HG02943 (cell line): ENCODE results near the gene NOVA1.

Experiments
- ATAC-seq: cut with Tn5 transposase; IDR thresholded peaks from one replicate; pipeline ENCODE4 v1.9.1; 2021; ENCODE audit warnings: mild to moderate bottlenecking, low read depth, moderate library complexity; ENCODE audit not compliant: unreplicated experiment

NOVA1 gene

GRCh38 chr14:26594148-26594547, 3.7 kb downstream of the NOVA1 start:
- no peak for ATAC-seq

DNA sequence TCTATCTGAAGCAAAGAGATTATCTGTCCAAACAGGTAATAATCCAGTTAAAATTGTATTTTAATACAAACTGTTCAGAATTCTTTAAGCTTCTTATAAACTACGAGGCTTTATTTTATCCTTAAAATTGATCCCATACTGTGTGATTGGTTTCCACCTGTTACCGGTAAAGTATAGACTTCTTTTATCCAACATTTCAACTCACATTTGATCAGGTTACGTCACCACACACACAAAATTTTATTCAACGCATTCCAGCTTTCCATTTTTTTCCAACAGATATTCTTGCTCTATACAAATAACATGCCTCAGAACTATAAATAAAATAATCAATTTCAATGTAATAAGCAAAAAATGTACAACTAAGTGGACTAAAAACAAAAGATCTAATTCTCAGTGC, 4.5 kb downstream of the NOVA1 start:
- no peak for ATAC-seq

DNA sequence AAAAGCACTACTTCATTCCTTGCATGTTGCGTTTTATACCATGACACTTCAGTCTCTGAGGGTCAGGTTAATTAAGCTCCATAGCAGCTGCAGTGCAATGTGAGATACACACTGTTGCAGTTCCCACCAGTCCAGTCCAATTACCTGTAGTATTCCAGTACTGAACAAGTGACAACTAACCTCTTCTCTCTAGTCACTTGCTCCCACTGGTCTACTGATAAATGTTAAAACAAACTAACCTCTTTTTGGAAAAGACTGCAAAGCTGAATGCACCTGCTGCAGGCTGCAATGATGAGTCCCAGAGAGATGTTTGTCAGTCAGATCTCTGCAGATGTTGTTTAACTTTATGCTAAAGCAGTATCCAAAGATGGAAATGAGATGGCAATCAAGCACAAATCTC, 7.9 kb downstream of the NOVA1 start:
- no peak for ATAC-seq

- no peak for ATAC-seq
Observed at GRCh38 chr14:26577711-26578110, 20.1 kb downstream of the NOVA1 start.

DNA sequence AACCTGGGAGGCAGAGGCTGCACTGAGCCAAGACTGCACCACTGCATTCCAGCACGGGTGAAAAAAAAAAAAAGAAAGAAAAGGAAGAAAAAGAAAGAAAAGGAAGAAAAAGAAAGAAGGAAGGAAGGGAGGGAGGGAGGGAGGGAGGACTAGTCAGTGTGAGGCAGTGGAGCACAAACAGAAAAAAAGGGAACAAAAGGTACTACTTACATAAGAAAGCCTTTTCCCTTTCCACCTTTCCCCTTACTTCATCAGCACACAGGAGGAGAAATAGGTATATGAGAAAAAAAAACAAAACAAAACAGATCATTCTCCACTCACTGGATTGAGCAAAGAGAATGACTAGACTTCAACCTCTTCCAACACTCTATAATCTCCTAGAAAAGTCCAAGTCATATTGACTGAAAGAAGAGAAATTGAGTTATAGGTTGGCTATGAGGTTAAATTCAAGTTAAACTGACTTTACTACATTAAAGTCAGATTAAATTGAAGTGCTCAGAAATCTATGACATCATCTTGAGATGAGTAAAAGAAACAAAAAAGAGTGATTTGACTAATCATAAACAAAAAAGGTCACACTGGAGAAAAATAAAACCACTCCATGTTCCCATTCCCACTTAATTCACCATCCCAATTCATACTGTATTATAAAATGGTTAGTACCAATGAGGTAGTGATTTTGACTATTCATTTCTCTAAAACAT, 43.6 kb downstream of the NOVA1 start:
- no peak for ATAC-seq

DNA sequence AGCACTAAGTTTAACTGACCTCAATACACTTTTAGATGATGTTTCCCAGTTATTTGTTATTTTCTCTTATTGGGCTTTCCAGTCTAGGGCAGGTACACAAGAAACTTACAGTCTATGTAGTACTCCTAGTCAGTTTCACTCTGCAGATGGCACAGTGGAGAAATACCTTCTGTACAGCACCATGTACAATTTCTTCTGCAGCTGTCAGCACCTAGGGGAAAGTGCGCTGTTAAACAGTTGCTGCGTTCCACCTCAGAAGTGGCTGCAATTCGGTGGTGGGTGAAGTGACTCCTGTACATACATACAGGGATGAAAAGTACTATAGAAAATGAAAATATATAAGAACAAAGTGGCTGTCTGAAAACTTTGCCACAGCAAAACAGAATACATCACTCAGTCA, 48.3 kb downstream of the NOVA1 start:
- no peak for ATAC-seq

DNA sequence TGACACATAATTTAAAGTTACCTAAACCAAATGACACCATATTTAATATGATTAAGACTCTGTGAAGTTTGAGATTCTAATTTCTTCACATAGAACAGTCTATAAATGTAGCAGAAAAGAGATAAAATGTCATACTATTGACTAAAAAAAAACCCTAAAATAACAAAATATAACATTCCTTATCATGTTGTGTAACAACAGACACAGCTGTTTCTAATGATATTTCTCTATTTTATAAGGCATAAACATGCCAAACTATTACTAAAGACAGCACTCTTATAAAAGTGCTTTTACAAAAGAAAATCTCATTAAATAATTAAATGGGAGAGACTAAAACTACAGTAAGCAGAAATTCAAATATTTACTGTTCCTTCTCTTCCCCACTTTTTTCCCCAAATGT, 49.4 kb downstream of the NOVA1 start:
- ATAC-seq, result no peak

DNA sequence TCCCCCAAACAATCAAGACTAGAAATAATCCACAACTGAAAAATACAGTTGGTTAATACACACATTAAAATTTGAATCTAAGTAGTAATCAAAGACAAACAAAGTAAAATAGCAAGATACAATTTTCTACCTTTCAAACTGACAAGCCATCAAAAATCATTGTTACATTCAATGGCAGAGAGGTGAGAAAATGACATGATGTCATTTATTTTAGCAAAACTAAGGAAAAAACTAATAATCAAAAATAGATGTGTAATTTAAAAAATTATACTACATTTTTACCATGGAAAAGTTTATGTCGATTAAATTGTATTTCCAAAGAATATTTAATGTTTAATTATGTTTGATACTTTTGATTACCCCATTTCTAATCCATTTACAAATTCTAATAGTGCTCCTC, 59.7 kb downstream of the NOVA1 start:
- no peak for ATAC-seq

- no peak for ATAC-seq
Observed at GRCh38 chr14:26531894-26532293, 65.9 kb downstream of the NOVA1 start.

GRCh38 chr14:26528415-26529182, 69.2 kb downstream of the NOVA1 start:
- ATAC-seq, result no peak

- no peak for ATAC-seq
Observed at GRCh38 chr14:26527095-26527494, 70.7 kb downstream of the NOVA1 start.

GRCh38 chr14:26526137-26526536, 71.7 kb downstream of the NOVA1 start:
- ATAC-seq, result no peak

GRCh38 chr14:26525085-26525484, 72.7 kb downstream of the NOVA1 start:
- no peak for ATAC-seq

DNA sequence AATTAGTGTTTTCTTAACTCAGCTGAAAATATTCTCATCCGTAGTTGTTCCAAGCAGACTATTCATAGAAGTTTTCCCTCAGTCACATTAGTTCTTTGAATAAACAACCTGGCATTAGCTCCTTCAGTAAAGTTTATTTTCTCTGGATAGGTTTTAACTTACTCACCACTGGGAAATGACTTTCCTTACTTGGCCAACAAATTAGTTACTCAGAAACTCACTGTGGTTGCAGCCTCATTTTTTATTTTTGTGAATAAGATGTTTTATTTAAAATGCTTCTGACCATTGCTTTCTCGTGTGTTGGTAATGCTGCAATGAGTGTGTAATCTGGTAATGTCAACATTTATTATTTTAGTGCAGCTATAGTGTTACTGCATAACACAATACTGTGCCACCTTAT, 74.9 kb downstream of the NOVA1 start:
- no peak for ATAC-seq

DNA sequence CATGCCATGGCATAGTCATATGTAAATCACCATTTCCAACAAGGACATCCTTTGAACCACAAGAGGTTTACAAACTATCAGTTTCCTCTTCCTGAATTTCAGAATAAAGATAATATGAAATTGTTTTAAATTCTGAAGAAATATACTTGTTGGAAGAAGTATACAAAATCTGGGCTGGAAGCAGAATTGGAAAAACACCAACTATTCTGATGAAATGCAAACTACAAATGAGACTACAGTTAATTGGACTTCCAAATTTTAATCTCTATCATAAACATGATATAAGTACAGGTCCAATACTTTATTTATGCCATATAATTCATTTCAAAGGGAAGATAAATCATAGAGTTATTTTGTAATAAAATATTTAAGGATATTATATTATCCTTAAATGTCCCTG, 80.1 kb downstream of the NOVA1 start:
- ATAC-seq, result no peak

GRCh38 chr14:26500028-26500427, 97.8 kb downstream of the NOVA1 start:
- no peak for ATAC-seq

- no peak for ATAC-seq
Observed at GRCh38 chr14:26499546-26499945, 98.3 kb downstream of the NOVA1 start.

DNA sequence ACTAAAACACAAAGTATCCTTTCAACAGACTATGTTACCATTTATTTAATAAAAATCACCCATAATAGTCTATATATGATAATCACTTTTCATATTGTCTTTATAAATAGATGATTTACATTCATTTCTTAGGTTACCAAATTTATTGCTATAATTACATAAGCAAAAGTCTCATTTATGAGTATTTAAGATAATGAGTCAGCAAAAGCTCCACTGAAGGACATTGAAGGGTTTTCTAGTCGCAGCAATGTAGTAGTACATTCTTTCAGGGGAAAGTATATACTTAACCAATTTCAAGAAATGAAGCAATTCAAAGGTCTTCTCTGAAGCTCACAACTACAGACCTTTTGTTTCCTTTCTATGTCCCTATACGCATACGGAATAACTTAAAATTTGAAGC, 110.9 kb downstream of the NOVA1 start:
- ATAC-seq, result no peak

DNA sequence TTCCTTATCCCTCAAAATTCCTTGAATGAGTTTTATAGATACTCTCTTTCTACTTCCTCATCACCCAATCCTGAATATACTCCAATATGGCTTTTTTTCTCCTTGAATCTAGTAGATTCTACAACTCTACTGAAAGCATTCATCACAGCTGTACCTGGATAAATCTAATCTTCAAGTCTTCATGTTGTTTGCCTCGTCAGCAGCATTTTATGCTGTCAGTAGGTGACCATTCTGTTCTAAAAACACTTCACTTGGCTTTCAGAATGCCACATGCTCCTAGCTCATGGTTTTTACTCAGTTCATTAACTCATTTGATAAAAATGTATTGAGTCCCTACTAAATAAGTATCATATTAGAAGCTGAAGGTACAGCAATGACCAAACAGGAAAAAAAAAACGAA, 113.3 kb downstream of the NOVA1 start:
- no peak for ATAC-seq

GRCh38 chr14:26478967-26479366, 118.9 kb downstream of the NOVA1 start:
- no peak for ATAC-seq

- no peak for ATAC-seq
Observed at GRCh38 chr14:26466862-26467261, 131.0 kb downstream of the NOVA1 start.

GRCh38 chr14:26463136-26463535, 134.7 kb downstream of the NOVA1 start:
- ATAC-seq, result no peak
